ENCODE measurements around the gene IFIH1.

DNA sequence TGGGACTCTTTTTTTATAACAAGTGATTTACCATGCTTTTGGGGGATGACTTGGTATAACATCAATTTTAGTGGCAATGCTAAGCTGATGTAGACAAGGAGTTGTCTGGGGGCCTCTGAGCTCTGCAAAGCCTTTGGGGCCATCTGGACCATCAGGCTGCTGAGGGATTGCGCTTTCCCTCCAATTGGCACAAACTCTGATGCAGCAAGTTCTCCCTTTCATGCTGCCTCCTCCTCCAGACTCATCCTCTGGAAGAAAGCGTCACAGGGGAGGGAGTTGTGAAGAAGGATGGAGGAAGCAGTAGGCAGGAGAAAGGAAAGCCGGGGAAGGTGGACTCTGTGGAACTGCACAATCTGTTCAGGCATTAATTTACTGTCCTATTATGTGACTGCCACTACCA is 65.0 kb downstream of the IFIH1 start:
- TF ChIP-seq, protein P1, sequence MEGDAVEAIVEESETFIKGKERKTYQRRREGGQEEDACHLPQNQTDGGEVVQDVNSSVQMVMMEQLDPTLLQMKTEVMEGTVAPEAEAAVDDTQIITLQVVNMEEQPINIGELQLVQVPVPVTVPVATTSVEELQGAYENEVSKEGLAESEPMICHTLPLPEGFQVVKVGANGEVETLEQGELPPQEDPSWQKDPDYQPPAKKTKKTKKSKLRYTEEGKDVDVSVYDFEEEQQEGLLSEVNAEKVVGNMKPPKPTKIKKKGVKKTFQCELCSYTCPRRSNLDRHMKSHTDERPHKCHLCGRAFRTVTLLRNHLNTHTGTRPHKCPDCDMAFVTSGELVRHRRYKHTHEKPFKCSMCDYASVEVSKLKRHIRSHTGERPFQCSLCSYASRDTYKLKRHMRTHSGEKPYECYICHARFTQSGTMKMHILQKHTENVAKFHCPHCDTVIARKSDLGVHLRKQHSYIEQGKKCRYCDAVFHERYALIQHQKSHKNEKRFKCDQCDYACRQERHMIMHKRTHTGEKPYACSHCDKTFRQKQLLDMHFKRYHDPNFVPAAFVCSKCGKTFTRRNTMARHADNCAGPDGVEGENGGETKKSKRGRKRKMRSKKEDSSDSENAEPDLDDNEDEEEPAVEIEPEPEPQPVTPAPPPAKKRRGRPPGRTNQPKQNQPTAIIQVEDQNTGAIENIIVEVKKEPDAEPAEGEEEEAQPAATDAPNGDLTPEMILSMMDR (conservative IDR thresholded peaks at IDR 0.05; ENCODE audit: low read depth, low read length): no peak
- no peak for TF ChIP-seq EZH2phosphoT487 (IDR thresholded peaks at IDR 0.05; ENCODE audit: borderline replicate concordance, low read length)
